Breast epithelium (tissue), 3 donors: ENCODE data around the gene HRK.

Source experiments
- CTCF ChIP-seq, 3 donors: fragments of 450-650 bp; IDR thresholded peaks; one replicate each; pipeline ENCODE4 v1.5.1; 2016 to 2017; ENCODE audit warnings: antibody characterized with exemption in 3 of 3, mild to moderate bottlenecking in 3 of 3, moderate library complexity in 3 of 3
- POLR2A ChIP-seq: fragments of 450-650 bp; IDR thresholded peaks from one replicate; pipeline ENCODE4 v1.6.1; 2016; ENCODE audit warnings: antibody characterized with exemption, mild to moderate bottlenecking, moderate library complexity
- POLR2AphosphoS5 ChIP-seq, 3 donors: sonication (generic); formaldehyde crosslinking; IDR thresholded peaks; one replicate each; pipeline ENCODE4 v1.6.1; 2017; ENCODE audit warnings: antibody characterized with exemption in 3 of 3

GRCh38 chr12:116880817-116881324 lies 370 bp downstream of the HRK start:
- TF ChIP-seq CTCF (IDR thresholded peaks at IDR 0.05) = no peak
- TF ChIP-seq POLR2A = no peak
- no peak for TF ChIP-seq POLR2AphosphoS5 (IDR thresholded peaks at IDR 0.05)
